H9 (cell line): ENCODE measurements around the gene MEA1. TPM values are rescaled to one million over a fixed set of nuclear protein-coding genes. Genes with fewer than 3 reads are reported as not detected.
A peak's percentile ranks its signal among the peaks of the same experiment; 100 is the strongest.

ENCODE experiments used
- DNase-seq: peaks from one replicate; pipeline ENCODE4 v3.0.0-alpha.2; 2017
- H2AFZ ChIP-seq: one replicate; pipeline ENCODE4 v1.6.1; 2013; ENCODE audit warnings: mild to moderate bottlenecking, low read length, control low read depth, moderate library complexity
- H2AK5ac ChIP-seq: 2 replicates; pipeline ENCODE4 v1.6.1; 2013; ENCODE audit warnings: low read length, control low read depth, mixed read lengths; ENCODE audit not compliant: insufficient read length
- H2BK120ac ChIP-seq: one replicate; pipeline ENCODE4 v1.6.1; 2013; ENCODE audit warnings: low read depth, mild to moderate bottlenecking, low read length, control low read depth, inconsistent platforms; ENCODE audit not compliant: poor library complexity, severe bottlenecking
- H2BK12ac ChIP-seq: 2 replicates; pipeline ENCODE4 v1.6.1; 2013; ENCODE audit warnings: low read length, control low read depth, mixed read lengths, low read depth; ENCODE audit not compliant: insufficient read length
- H2BK15ac ChIP-seq: 2 replicates; pipeline ENCODE4 v1.6.1; 2013; ENCODE audit warnings: low read depth, low read length, control low read depth
- H2BK20ac ChIP-seq: one replicate; pipeline ENCODE4 v1.6.1; 2013; ENCODE audit warnings: low read depth, mild to moderate bottlenecking, low read length, control low read depth, inconsistent platforms; ENCODE audit not compliant: poor library complexity, severe bottlenecking
- H2BK5ac ChIP-seq: 2 replicates; pipeline ENCODE4 v1.6.1; 2013; ENCODE audit warnings: low read length, control low read depth, mixed read lengths; ENCODE audit not compliant: insufficient read length
- H3K14ac ChIP-seq: 2 replicates; pipeline ENCODE4 v1.6.1; 2013; ENCODE audit warnings: low read length, control low read depth; ENCODE audit not compliant: insufficient read depth
- H3K18ac ChIP-seq: 2 replicates; pipeline ENCODE4 v1.6.1; 2013; ENCODE audit warnings: low read depth, mild to moderate bottlenecking, mixed read lengths, low read length, control low read depth; ENCODE audit not compliant: insufficient read length
- H3K23ac ChIP-seq: 2 replicates; pipeline ENCODE4 v1.6.1; 2013; ENCODE audit warnings: low read length, control low read depth, mixed read lengths, low read depth; ENCODE audit not compliant: insufficient read length
- H3K23me2 ChIP-seq: 2 replicates; pipeline ENCODE4 v1.6.1; 2013; ENCODE audit warnings: low read depth, mild to moderate bottlenecking, mixed read lengths, low read length, control low read depth; ENCODE audit not compliant: insufficient read length, poor library complexity, severe bottlenecking
- H3K27ac ChIP-seq: 2 replicates; pipeline ENCODE4 v1.5.1; 2013; ENCODE audit warnings: low read length, control low read depth, mixed read lengths, low read depth; ENCODE audit not compliant: insufficient read length
- H3K27me3 ChIP-seq: 2 replicates; pipeline ENCODE4 v1.6.1; 2013; ENCODE audit warnings: low read length, control low read depth, inconsistent platforms; ENCODE audit not compliant: insufficient read depth
- H3K4ac ChIP-seq: 2 replicates; pipeline ENCODE4 v1.6.1; 2013; ENCODE audit warnings: low read depth, mild to moderate bottlenecking, control low read depth, inconsistent platforms, low read length, moderate library complexity
- H3K4me1 ChIP-seq: 2 replicates; pipeline ENCODE4 v1.6.1; 2013; ENCODE audit warnings: low read length, control low read depth, inconsistent platforms; ENCODE audit not compliant: insufficient read depth
- H3K4me2 ChIP-seq: 2 replicates; pipeline ENCODE4 v1.6.1; 2013; ENCODE audit warnings: low read length, control low read depth, mixed read lengths; ENCODE audit not compliant: insufficient read length, insufficient read depth
- H3K56ac ChIP-seq: 2 replicates; pipeline ENCODE4 v1.6.1; 2013; ENCODE audit warnings: low read depth, mild to moderate bottlenecking, mixed read lengths, low read length, control low read depth; ENCODE audit not compliant: insufficient read length
- H3K79me1 ChIP-seq: 2 replicates; pipeline ENCODE4 v1.6.1; 2013; ENCODE audit warnings: low read depth, mild to moderate bottlenecking, moderate library complexity, low read length, control low read depth, inconsistent platforms; ENCODE audit not compliant: insufficient read depth, poor library complexity, severe bottlenecking
- H3K79me2 ChIP-seq: 2 replicates; pipeline ENCODE4 v1.6.1; 2013; ENCODE audit warnings: low read length, control low read depth, inconsistent platforms; ENCODE audit not compliant: insufficient read depth
- H3K9ac ChIP-seq: 2 replicates; pipeline ENCODE4 v1.6.1; 2013; ENCODE audit warnings: low read length, control low read depth, mixed read lengths; ENCODE audit not compliant: insufficient read length; ENCODE audit errors: extremely low read depth
- H3K9me3 ChIP-seq: one replicate; pipeline ENCODE4 v1.6.1; 2013; ENCODE audit warnings: low read depth, low read length, inconsistent platforms; ENCODE audit not compliant: control insufficient read depth
- H3T11ph ChIP-seq: one replicate; pipeline ENCODE4 v1.6.1; 2013; ENCODE audit warnings: mild to moderate bottlenecking, low read length, control low read depth, inconsistent platforms
- H4K20me1 ChIP-seq: one replicate; pipeline ENCODE4 v1.6.1; 2013; ENCODE audit not compliant: control insufficient read depth, insufficient read length, insufficient read depth
- H4K5ac ChIP-seq: 2 replicates; pipeline ENCODE4 v1.6.1; 2013; ENCODE audit warnings: low read depth, mild to moderate bottlenecking, mixed read lengths, low read length, control low read depth; ENCODE audit not compliant: insufficient read length
- H4K8ac ChIP-seq: replicated peaks from 2 replicates; pipeline ENCODE4 v1.6.1; 2013; ENCODE audit warnings: low read length, control low read depth, mixed read lengths, low read depth; ENCODE audit not compliant: insufficient read length
- H4K91ac ChIP-seq: 2 replicates; pipeline ENCODE4 v1.6.1; 2013; ENCODE audit warnings: low read depth, mild to moderate bottlenecking, moderate library complexity, mixed read lengths, low read length, control low read depth; ENCODE audit not compliant: insufficient read length
- H3K27ac Mint-ChIP-seq, 3 experiments: 2 replicates in 2 of 3; 3 replicates in 1 of 3; pipeline ENCODE4 v1.8.0; 2020 to 2021; ENCODE audit warnings: mixed read lengths in 3 of 3, mild to moderate bottlenecking in 1 of 3, moderate library complexity in 1 of 3
- H3K27me3 Mint-ChIP-seq: 2 replicates; pipeline ENCODE4 v1.8.0; 2021; ENCODE audit warnings: low read depth, mild to moderate bottlenecking, moderate library complexity, mixed read lengths
- H3K36me3 Mint-ChIP-seq, 3 experiments: 2 replicates in 2 of 3; 3 replicates in 1 of 3; pipeline ENCODE4 v1.8.0; 2020 to 2021; ENCODE audit warnings: low read depth in 3 of 3, mixed read lengths in 3 of 3; ENCODE audit not compliant: insufficient read depth in 1 of 3
- H3K4me1 Mint-ChIP-seq, 2 experiments: 2 replicates each; pipeline ENCODE4 v1.8.0; 2020; ENCODE audit warnings: mixed read lengths in 2 of 2
- H3K4me3 Mint-ChIP-seq, 2 experiments: 2 replicates in 1 of 2; 3 replicates in 1 of 2; pipeline ENCODE4 v1.8.0; 2020 to 2021; ENCODE audit warnings: mild to moderate bottlenecking in 2 of 2, mixed read lengths in 2 of 2, moderate library complexity in 1 of 2
- H3K9me3 Mint-ChIP-seq, 2 experiments: 2 replicates in 1 of 2; 3 replicates in 1 of 2; pipeline ENCODE4 v1.8.0; 2020; ENCODE audit warnings: mild to moderate bottlenecking in 2 of 2, mixed read lengths in 2 of 2, moderate library complexity in 1 of 2
- CTCF ChIP-seq: fragments of 200-600 bp; sonication (generic); conservative IDR thresholded peaks from 3 replicates; pipeline ENCODE4 v1.8.0; 2021; ENCODE audit warnings: antibody characterized with exemption, mild to moderate bottlenecking
- WGBS: extraction: QIAGEN DNeasy Blood & Tissue Kit; methylation state at CpG from one replicate; pipeline ENCODE4 v1.1.7; 2013; ENCODE audit warnings: missing lambda C conversion rate, low lambda C conversion rate, mixed read lengths; ENCODE audit not compliant: insufficient read length; ENCODE audit errors: extremely low coverage; 5-methylcytosine and 5-hydroxymethylcytosine counted together
- total RNA-seq: library from RNA; stranded (reverse); gene quantifications from 2 replicates; pipeline ENCODE4 v1.2.1, GENCODE V29; 2021

MEA1 gene
- total RNA-seq, 1 experiment from 2014 or later, result 113 TPM

- H3T11ph ChIP-seq, result no peak overlapping the region
- Mint-ChIP-seq H3K36me3 (peaks cover 35 to 84% (median 68%) of the 10 kb centered on the region in 3 experiments), H3K4me1 (no peaks in the 10 kb centered on the region), H3K27ac (no peak overlapping the region; a peak in 2 of 7 replicates), H3K4me3 (no peak overlapping the region; a peak in 1 of 5 replicates), H3K27me3 (no peaks in the 10 kb centered on the region; the same call in none of the 2 replicates), H3K9me3 (no peaks in the 10 kb centered on the region; a peak in 1 of 5 replicates)
- no peaks in the 10 kb centered on the region for H3K27me3 ChIP-seq
- DNase-seq, result peak; percentile 18
- H2BK12ac ChIP-seq, result no peak overlapping the region
- no peak overlapping the region for H3K14ac ChIP-seq
- H3K23me2 ChIP-seq, result no peaks in the 10 kb centered on the region
- no peak overlapping the region for H4K5ac ChIP-seq
- no CpG with 5 or more reads among the region's 9 CpGs for WGBS
- H3K79me2 ChIP-seq, result no peaks in the 10 kb centered on the region
- H3K18ac ChIP-seq, result no peak overlapping the region
- H3K27ac ChIP-seq, result no peak overlapping the region
- TF ChIP-seq CTCF, result no peak
- no peak overlapping the region for H4K91ac ChIP-seq
- no peak overlapping the region for H2BK120ac ChIP-seq
- H4K20me1 ChIP-seq, result no peaks in the 10 kb centered on the region
- no peaks in the 10 kb centered on the region for H3K79me1 ChIP-seq
- H3K9me3 ChIP-seq, result no peaks in the 10 kb centered on the region
- no peak overlapping the region for H4K8ac ChIP-seq
- H3K4me2 ChIP-seq, result no peak overlapping the region
- H2BK5ac ChIP-seq, result no peak overlapping the region
- H3K4ac ChIP-seq, result no peak overlapping the region
- H2BK15ac ChIP-seq, result no peak overlapping the region
- H2AK5ac ChIP-seq, result no peak overlapping the region
- H3K23ac ChIP-seq, result no peak overlapping the region
- no peak overlapping the region for H2BK20ac ChIP-seq
- no peaks in the 10 kb centered on the region for H3K4me1 ChIP-seq
- no peak overlapping the region for H3K56ac ChIP-seq
- no peak overlapping the region for H2AFZ ChIP-seq
- H3K9ac ChIP-seq, result no peak overlapping the region
Measured at GRCh38 chr6:43038727-43039126, 25.0 kb upstream of the MEA1 start.
